ENCODE measurements around the gene OXER1.

Gene OXER1

DNA sequence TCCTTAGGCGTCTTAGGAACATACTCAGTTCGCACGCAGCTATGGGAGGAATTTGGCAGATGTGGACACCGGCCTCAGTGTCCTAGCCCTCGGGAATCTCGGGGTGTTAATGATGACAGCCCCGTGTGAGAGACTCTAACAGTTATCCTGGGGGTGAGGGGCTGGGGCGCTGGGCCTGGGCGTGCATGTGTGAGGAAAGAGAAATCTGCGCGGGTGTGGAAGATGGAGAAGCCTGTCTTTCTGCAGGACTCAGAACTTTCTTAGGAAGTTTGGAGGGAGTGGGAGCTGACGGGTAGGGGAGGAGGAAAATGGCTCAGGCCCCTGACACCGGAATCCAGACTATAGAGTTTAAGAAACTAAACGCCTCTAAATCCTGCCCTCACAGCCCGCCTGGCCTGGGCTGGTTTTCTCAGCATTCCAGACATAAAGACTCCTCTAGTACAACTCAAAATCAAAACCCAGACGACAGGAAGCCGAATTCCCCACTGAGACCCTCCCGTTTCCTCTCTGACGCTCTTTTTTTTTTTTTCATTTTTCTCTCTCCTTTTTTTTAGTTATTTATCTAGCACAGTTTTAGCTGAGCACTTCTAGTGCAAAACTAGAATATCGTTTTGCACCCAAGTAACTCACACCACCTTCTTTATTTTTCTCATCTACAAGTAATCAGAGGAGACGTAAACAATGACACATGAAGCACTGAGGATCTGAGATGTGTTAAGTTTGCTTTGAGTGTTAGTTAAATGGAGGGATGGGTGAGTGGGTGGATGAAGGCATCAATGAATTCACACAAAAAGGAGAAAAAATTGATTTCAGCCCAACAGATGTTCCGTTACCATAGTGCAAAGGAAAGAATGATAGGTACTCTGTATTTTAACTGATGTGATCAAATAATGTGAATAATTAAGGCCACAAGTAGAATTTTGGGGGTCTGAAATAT lies 29.7 kb upstream of the OXER1 start:
- peak; percentile 47 for DNase-seq

DNA sequence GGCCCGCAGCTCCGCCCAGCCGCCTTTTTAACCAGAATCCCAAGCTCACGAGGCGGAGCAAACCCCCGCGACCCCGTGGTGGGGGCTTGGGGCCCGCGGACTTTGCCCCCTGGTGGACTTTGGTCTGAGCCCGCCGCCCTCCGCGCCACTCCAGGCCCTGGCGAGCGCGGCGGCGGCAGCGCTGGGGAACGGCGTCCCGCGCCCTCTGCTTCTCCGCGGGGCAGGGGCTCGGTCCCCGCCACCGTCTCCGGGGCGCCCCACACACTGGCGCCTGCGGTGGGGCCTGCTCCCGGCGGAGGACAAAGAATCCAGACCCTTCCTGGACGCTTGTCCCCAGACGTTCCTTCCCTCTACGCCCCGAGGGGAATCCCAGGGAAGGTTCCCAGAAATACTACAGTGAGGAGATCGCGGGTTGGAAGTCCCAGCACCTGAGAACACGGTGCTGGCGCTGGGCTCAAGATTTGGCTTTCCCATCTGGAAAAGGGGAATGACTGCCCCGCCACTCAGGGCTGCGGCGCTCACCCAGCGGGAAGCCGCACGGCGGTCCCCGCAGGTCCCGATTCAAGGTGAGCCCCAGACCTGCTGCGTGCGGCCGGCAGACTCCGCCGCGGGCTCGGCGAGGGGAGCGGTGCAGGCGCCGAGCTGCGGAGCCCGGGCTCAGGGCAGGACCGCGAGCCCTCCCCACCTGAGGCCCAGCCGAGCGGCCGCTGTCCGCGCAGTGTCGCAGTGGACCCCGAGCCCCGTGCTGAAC lies 28.8 kb upstream of the OXER1 start, which contains the start of gene HAAO:
TSS of gene HAAO (minus strand) at position 1 of the 751 bp plus-strand sequence. CDS start 47 bp downstream, outside the sequence.
- DNase-seq: peak; percentile 23

DNA sequence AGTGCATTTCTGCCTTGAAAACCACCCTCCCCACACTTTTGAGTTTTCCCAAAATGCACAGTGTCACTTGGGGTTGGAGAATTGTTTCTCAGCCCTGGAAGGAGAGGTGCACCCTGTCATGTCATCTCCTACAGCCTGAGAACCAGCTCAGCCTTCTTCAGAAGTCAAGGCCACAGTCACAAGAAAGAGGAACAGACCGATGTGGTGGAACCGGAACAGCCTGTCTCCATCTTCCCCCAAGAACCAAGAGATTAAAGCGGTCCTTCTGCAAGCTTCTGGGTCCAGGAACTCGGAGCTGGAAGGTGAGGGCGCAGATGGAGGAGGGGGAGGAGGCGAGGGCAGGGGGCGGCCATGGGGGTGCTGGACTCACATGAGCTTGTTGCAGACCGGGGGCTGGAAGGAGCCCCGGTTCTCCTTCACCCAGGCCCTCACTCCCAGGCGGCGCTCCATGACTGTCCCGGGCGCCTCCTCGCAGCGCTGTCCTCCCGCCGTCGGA lies 28.2 kb upstream of the OXER1 start:
- DNase-seq: no peak

DNA sequence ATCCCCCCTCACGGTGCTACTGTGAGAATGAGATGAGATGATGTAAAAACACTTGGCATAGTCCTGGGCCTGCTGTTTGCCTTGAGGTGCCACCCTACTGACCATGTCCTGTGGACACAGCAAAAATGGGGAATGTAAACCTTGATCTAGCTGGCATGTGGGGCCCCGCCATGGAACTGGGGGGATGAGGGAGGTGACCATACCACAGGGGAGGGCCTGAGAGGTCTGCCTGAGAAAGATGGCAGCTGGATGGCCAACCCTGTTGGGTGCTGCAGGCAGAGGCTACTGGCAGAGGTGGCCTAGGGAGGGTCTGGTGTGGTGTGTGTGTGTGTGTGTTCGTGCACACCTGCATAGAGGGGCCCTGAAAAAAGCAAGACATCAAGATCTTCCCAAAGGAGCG lies 27.7 kb upstream of the OXER1 start:
- DNase-seq: no peak

DNA sequence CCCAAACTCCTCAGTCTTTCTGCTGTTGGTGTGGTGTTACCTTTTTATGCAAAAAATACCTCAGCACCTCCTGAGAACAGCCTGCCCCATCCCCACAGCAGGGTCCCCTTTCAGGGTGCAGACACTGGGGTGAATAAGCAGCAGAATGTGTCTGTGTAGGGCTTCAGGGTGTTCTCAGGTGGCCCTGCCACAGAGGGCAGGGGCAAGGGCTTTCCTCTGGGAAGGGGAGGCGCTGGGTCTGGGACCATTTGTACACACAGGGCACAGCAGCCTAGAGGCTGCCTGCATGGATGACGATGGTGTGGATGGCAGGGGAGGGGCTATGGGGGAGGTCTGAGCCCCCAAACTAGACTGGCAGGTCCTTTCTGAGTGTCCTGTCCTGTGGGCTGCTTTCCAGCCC lies 25.8 kb upstream of the OXER1 start:
- no peak for DNase-seq

DNA sequence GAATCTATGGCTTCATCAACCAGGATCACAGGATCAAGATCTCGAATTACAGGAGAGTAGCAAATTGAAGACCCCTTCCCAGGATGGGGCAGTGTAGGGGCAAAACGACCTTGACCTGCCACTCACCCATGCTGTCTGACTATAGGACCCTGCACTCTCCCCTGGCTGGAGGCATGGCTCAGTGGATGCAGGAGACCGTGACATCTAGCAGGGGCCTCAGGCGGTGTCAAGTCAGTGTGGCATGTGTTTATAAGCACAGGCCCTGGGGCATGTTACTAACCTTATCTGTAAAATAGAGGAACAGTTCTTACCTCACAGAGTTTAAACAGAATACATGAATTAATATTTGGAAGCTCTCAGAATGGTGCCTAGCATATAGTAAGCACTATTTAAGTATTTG lies 24.9 kb upstream of the OXER1 start:
- no peak for DNase-seq

DNA sequence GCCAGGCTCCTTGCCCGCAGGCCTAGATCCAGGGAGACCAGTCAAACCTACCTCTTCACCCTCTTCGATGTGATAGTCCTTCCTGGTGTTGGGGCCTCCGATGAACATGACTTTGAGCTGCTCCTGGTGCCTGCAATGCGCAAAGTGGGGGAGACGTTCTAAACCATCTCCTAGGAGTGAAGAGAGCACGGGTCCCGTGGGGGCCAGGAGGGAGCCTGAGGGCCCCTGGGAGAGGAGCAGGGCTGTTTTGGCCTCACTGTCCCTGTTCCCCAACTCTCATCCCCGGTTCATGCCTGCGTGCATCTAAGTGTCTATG lies 24.5 kb upstream of the OXER1 start:
- no peak for DNase-seq

DNA sequence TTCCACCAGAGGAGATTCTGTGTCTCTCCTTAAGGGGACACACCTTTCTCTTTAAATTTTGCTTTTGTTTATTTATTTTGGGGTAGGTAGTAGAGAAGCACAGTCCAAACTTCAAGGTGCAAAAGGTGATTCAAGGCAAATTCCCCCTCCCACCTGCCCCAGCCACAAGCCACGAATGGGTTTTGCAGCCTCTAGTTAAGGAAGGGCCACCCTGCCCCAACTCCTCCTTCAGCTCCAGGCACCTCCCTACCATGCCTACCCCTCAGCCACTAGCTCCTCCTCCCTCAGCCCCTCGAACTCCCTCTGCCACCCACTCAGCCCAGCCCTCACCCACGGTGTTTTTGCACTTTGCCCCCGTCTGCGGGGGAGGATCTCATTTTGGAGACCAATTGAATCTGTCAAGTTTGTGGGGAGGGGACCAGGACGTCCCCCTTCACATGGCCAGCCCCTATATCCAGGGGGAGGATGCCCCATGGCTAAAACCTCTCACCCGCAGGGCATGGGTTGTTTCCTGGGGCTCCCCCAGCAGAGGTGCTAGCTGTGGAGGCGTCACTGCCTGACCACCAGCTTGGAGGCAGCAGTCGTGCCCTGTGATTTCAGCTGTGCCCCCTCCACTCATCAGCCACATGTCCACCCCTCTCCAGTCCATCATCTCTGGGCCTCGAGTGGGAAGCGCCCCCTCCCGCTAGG lies 24.0 kb upstream of the OXER1 start:
- no peak for DNase-seq

DNA sequence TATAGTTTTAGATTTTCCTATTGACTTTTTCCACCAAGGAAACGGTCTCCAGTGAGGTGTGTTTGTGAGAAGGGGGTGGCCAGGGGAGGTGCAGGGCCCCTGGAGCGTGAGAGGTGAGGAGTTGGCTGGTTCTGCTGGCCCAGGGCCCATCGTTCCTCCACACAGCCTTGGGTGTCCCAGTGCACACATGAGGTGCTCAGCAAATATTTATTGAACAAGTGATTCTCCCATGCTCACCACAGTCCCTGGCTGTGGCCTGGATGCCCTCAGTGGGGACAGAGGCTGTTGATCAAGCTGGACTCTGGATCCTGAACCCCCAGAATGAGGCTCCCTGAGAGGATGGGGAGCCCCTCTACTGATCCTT lies 23.5 kb upstream of the OXER1 start:
- DNase-seq: no peak

DNA sequence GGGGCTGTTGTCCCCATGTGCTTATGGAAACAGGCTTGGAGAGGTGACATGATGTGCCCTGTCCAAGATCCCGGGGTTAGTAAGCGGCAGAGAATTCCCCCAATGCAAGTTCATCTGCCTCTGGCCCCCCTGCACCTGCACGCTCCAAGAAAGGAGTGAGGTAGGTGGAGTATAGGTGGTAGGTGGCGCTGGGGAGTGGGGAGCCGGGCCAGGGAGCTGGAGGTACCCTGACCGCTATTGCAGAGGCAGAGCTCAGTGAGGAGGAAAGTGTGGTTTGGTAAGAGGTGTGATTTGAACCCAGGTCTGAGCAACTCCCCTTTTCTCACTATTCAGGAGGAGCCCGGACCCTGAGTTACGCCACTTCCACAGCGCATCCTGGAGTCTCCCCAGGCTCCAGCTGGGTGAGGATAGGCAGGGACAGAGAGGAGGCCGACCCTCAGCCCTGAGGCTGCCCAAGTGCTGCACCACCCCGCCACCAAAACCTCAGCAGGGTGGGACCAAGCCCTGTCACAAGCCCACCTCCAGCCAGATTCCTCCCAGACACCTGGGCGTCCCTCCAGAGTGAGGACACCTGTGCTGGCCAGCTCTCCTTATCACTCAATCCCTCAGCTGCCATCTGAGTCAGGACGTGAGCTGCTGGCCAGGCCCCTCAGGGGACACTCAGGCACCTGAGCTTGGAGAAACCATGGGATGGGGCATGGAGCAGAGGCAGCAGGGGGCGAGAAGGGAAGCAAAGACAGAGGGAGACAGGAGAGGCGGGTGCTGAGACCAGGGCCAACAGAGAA lies 22.8 kb upstream of the OXER1 start:
- DNase-seq: no peak

DNA sequence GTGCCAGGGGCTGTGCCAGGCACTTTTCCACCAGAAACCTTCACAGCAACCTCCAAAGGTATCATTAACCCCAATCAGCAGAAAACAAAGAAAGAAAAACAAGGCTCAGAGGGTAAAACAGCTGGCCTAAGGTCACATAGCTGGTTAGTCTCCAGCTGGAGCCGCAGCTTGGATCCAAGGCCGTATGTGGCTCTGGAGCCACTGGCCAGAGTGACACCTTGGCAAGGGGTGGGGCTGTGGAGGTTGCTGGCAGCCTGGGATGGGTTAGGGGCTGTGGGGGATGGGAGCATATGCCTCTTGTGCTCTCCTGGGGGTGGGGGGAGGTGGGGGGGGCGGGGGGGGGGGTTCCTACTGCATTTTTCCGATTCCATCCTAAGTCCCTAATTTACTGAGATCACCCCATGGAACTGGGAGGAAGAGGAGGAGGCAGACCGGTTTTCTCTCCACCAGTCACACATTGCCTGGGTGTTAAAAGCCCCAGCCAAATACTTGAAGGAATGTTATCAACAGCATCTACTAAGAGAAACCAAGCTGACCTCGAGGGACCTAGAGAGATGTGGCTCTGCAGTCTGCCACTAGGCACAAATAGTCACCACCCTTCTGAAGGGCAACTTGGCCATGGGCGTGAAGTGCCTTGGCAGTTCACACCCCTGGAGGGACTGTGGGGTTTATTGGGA lies 20.4 kb upstream of the OXER1 start:
- DNase-seq: no peak

DNA sequence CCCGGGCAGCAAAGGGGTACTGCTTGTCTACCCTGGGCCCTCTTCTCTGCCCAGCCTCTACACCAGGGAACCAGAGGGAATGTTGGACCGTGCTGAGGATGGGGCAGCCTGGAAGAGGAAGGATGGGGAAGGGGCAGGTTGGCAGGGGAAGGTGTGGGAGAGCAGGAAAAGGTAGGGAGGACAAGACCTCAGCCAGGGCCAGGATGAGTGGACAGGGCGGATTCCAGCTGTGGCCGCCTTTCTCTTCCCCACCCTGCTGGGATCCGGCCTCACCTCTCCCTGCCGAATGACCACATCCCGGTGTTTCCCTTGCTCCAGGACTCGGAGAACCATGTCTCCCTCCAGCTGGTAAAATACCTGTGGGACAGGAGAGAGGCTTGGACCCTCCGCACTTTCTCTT lies 19.6 kb upstream of the OXER1 start:
- DNase-seq: no peak

DNA sequence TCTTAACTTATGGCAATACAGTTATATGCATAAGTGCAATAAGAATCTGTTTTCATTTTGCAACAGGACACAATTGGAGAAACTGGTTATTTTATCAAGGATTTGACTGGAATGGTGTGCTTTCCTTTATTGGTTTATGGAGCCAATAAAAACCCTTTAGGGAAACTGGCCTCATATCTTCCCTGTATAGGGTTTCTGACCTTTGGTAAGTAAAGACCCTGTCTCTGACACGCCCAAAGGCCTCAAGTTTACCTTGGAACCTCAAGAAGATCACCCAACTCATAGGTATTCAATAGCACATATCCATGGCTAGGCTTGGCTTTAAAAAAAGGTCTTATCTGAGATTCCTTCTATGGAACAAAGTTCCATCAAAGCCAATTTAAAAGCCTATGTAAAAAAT lies 17.2 kb upstream of the OXER1 start:
- DNase-seq: no peak

DNA sequence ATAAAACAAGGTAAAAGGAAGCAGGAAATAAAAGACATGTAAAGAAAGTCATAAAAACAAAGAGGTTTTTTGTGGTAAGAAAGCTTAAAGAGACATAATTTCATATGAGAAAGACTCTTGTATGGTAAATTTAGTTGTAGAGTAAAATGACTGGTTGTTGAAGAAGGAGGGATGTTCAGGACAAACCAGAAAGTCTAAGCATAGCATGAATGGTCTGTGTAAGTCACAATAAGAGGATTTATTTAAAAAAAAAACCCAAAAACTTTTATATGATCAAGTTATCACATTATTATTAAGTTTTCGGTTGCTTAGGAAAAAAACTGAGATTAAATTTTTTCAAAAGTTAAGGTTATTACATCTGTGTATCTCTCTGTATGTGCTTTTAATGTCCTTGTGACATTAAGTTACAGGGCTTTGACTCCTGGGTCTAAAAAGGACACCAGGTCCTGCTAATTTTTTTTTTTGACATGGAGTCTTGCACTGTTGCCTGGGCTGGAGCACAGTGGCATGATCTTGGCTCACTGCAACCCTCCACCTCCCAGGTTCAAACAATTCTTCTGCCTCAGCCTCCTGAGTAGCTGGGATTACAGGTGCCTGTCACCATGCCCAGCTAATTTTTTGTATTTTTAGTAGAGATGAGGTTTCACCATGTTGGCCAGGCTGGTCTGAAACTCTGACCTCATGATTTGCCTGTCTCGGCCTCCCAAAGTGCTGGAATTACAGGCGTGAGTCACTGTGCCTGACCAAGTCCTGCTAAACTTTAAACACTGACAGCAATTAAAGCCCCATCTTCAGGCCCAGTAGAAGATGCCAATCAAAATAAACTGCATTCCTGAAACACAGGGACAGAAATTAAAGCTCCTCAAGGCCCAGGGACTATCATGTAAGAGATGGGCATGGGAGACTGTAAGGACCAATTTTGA lies 14.2 kb upstream of the OXER1 start:
- no peak for DNase-seq

DNA sequence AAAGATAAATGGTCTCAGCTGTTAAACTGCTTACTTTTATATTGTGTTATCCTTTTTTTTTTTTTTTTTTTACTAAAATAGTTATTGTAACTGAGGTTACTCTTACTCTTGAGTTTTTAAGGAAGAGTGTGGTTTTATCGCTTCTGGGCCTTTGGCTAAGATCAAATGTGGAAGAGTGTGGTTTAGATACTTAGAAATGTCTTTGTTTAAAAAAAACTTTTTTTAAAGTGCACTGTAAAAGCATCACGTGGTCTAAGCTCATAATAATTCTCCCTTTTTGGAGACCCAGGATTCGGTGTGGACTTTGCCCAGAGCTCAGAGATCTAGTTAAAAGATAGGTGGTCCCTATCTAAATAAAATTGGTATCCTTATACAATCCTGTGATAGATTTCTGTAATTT lies 11.9 kb upstream of the OXER1 start:
- no peak for DNase-seq

DNA sequence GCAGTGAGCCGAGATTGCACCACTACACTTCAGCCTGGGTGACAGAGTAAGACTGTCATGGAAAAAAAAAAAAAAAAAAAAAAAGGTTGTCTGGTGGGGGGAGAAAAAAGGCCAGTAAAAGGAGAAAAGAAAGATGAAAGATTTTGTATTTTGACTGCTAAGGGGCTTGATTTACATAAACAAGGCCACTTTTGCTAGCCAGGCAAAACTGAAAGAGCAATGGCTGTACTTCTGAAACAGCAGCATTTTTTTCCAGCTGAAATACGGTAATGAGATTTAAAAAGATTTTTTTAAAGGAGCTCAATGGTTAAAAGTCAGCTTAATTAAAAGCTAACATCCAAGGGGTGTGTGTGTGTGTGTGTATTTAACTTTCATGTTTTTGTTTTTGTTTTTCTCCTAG lies 11.3 kb upstream of the OXER1 start:
- DNase-seq: no peak

DNA sequence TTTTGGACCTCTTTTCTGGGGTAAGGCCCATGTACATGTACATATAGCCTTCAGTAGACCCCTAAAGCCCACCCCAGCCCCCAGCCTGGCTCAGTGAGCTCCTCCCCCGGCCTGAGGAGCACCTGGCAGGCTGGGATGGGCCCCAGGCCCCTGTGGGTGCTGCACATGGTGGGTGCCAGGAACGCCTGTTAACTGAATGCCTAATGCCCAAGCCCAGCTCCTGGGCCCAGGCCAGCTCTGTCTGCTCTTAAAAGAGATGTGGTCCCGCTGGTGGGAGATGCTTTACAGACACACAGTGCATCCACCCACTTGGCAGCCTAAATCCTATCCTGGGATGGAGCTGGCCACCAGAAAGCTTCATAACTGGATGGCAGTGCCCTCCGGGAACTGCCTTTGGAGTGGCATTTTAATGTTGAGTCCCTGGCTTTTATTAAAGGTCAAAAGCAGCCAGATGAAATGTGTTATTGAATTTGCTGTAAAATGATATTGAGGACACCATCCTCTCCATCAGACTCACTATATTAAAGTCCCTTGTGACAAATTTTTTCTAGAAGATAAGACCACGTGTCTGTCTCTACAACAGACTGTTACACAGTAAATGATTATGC lies 7.7 kb upstream of the OXER1 start:
- DNase-seq: no peak

DNA sequence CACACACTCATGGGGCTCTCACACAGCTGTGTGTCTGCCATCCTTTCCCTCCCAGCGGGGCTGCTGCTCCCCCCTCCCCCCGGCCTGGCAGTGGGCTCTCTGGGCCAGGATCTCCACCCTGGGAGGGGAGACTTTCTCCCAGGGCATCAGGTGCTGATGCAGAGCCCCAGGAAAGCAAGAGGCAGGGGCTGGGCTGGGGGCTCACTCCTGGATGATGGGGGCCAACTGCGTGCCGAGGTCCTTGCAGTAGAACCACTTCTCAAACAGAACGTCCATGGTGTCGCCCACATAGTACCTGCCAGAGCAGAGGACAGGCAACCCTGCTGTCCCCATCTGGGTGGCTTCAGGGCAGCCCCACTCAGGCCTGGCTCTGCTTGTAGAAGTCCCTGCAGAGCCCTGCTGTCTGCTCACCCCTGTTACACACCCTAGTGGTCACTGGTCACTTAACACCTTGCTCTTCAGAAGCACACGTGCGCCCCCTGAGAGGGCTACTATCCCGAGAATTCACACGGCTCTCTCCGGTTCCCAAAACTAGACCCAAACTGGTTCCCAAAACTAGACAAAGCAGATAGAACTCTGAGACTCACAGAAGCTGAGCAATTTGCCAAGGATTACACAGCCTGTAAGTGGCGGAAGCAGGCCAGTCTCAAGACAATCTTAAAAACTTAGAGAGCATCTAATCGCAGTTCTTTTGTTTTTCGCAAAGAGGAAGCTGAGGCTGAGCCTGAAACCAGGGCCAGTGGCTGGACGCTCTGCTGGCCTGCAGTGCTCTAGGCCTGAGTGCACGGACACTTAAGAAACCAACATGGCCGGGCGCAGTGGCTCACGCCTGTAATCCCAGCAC lies 6.6 kb upstream of the OXER1 start:
- DNase-seq: peak; percentile 37

DNA sequence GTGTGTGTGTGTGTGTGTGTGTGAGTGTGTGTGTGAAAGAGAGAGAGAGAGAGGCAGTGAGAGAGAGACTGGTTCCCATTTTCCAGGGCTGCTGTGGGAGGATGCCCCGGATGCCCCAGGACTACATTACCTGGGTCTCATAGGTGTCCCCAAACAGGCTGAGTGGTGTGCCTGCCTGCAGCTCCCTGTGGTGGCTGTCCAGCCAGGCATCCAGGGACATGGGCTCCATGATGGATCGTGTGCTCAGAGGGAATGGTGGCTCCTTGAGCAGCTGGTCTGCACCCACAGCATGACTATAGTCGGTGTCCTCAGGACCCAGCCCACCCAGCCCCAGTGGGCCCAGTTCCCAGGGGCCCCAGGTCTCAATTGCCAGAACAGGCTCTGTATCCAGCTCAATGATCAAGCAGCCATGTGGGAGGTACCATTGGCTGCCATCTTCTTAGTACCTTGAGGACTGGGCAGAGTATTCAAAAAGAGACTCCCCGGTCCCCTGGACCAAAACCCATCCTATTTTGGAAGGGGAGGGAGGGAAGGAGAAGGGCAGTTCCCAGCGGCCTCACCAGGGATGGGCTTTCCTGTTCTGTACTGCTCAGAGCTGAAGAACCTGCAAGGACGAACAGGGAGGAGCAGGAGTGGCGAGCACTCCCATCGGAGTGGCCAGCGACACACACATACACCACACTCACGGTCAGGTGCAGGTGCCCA lies 5.8 kb upstream of the OXER1 start:
- no peak for DNase-seq
